ENCODE results near the gene UCHL1.

The UCHL1 gene

DNA sequence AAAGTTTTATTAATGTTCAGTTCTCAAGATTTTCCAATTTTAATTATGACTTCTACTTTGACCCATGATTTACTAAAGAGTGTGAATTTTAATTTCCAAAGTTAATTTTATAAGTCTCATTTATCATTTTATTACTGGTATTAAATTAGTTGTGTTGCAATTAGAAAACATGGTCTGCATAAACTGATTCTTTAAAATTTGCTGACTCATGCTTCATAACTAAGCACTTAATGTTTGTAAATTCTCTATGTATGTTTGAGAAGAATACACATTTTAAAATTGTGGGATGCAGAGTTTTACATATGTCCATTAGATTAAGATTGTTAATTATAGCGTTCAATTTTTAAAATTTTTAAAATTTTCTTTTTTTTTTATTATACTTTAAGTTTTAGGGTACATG, 20.2 kb upstream of the UCHL1 start:
- Histone ChIP-seq H3K4me2 (ENCODE audit: low read length) (no peak overlapping the region), H4K20me1 (ENCODE audit: insufficient read depth, low read length) (no peaks in the 10 kb centered on the region), H3K27me3 (ENCODE audit: insufficient read depth, low read length) (no peaks in the 10 kb centered on the region), H3K9me2 (ENCODE audit: low read depth, low read length) (no peaks in the 10 kb centered on the region), H3K9me3 (ENCODE audit: low read length) (no peaks in the 10 kb centered on the region), H3K9ac (ENCODE audit: low read length) (no peak overlapping the region), H3K4me3 (ENCODE audit: low read depth, low read length, poor library complexity, severe bottlenecking) (no peak overlapping the region), H2AFZ (ENCODE audit: low read length) (no peak overlapping the region), H3K4me1 (ENCODE audit: insufficient read depth, low read length, severe bottlenecking) (no peaks in the 10 kb centered on the region), H3K27ac (ENCODE audit: low read depth, low read length, poor library complexity, severe bottlenecking) (no peak overlapping the region), H3F3A (ENCODE audit: insufficient read depth, low read length) (no peaks in the 10 kb centered on the region), H3K36me3 (ENCODE audit: insufficient read depth, low read length) (no peaks in the 10 kb centered on the region), H3K79me2 (ENCODE audit: insufficient read depth, low read length) (no peaks in the 10 kb centered on the region)
- TF ChIP-seq, protein P1, sequence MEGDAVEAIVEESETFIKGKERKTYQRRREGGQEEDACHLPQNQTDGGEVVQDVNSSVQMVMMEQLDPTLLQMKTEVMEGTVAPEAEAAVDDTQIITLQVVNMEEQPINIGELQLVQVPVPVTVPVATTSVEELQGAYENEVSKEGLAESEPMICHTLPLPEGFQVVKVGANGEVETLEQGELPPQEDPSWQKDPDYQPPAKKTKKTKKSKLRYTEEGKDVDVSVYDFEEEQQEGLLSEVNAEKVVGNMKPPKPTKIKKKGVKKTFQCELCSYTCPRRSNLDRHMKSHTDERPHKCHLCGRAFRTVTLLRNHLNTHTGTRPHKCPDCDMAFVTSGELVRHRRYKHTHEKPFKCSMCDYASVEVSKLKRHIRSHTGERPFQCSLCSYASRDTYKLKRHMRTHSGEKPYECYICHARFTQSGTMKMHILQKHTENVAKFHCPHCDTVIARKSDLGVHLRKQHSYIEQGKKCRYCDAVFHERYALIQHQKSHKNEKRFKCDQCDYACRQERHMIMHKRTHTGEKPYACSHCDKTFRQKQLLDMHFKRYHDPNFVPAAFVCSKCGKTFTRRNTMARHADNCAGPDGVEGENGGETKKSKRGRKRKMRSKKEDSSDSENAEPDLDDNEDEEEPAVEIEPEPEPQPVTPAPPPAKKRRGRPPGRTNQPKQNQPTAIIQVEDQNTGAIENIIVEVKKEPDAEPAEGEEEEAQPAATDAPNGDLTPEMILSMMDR (IDR thresholded peaks at IDR 0.05; ENCODE audit: low read length): no peak
- no peak for TF ChIP-seq EZH2 (IDR thresholded peaks at IDR 0.05; ENCODE audit: borderline replicate concordance, low read length)

GRCh38 chr4:41241919-41242318, 14.8 kb upstream of the UCHL1 start:
- H3K4me1 ChIP-seq (ENCODE audit: insufficient read depth, low read length, severe bottlenecking): no peaks in the 10 kb centered on the region
- no peak overlapping the region for H2AFZ ChIP-seq (ENCODE audit: low read length)
- no peaks in the 10 kb centered on the region for H3K36me3 ChIP-seq (ENCODE audit: insufficient read depth, low read length)
- no peaks in the 10 kb centered on the region for H3K79me2 ChIP-seq (ENCODE audit: insufficient read depth, low read length)
- no peaks in the 10 kb centered on the region; the same call in 1 of the 2 replicates for H3K27me3 ChIP-seq (ENCODE audit: insufficient read depth, low read length)
- TF ChIP-seq EZH2 (IDR thresholded peaks at IDR 0.05; ENCODE audit: borderline replicate concordance, low read length): no peak
- TF ChIP-seq, protein P1 (IDR thresholded peaks at IDR 0.05; ENCODE audit: low read length): no peak
- H3K4me3 ChIP-seq (ENCODE audit: low read depth, low read length, poor library complexity, severe bottlenecking): no peak overlapping the region
- H4K20me1 ChIP-seq (ENCODE audit: insufficient read depth, low read length): no peaks in the 10 kb centered on the region
- H3F3A ChIP-seq (ENCODE audit: insufficient read depth, low read length): no peaks in the 10 kb centered on the region
- no peaks in the 10 kb centered on the region for H3K9me2 ChIP-seq (ENCODE audit: low read depth, low read length)
- no peak overlapping the region for H3K27ac ChIP-seq (ENCODE audit: low read depth, low read length, poor library complexity, severe bottlenecking)
- no peaks in the 10 kb centered on the region for H3K9me3 ChIP-seq (ENCODE audit: low read length)
- no peak overlapping the region for H3K9ac ChIP-seq (ENCODE audit: low read length)
- no peak overlapping the region for H3K4me2 ChIP-seq (ENCODE audit: low read length)

- Histone ChIP-seq H3K36me3 (ENCODE audit: insufficient read depth, low read length) (no peaks in the 10 kb centered on the region), H3K4me1 (ENCODE audit: insufficient read depth, low read length, severe bottlenecking) (no peaks in the 10 kb centered on the region), H3K9ac (ENCODE audit: low read length) (no peak overlapping the region), H3K9me2 (ENCODE audit: low read depth, low read length) (no peaks in the 10 kb centered on the region), H3K27me3 (ENCODE audit: insufficient read depth, low read length) (no peaks in the 10 kb centered on the region; the same call in 1 of the 2 replicates), H3K4me2 (ENCODE audit: low read length) (no peak overlapping the region), H3K9me3 (ENCODE audit: low read length) (no peaks in the 10 kb centered on the region), H3K79me2 (ENCODE audit: insufficient read depth, low read length) (no peaks in the 10 kb centered on the region), H4K20me1 (ENCODE audit: insufficient read depth, low read length) (no peaks in the 10 kb centered on the region), H3K4me3 (ENCODE audit: low read depth, low read length, poor library complexity, severe bottlenecking) (no peak overlapping the region), H3F3A (ENCODE audit: insufficient read depth, low read length) (no peaks in the 10 kb centered on the region), H2AFZ (ENCODE audit: low read length) (no peak overlapping the region), H3K27ac (ENCODE audit: low read depth, low read length, poor library complexity, severe bottlenecking) (no peak overlapping the region)
- no peak for TF ChIP-seq EZH2 (IDR thresholded peaks at IDR 0.05; ENCODE audit: borderline replicate concordance, low read length)
- TF ChIP-seq, protein P1 (IDR thresholded peaks at IDR 0.05; ENCODE audit: low read length): no peak
Observed at GRCh38 chr4:41245983-41246382, 10.7 kb upstream of the UCHL1 start.
